SK-N-SH (cell line): Measurements from ENCODE around the gene HEY2. TPM values are rescaled to one million over a fixed set of nuclear protein-coding genes. Genes with fewer than 3 reads are reported as not detected.

Experiments
- polyA plus RNA-seq, 3 experiments: library from polyadenylated mRNA; depleted of rRNA; stranded (reverse); fragments of >200 nt; gene quantifications; 2 replicates each; pipeline ENCODE4 v1.2.3, GENCODE V29; 2012

The HEY2 gene
- polyA plus RNA-seq, 1 of the 3 experiments (the other 2 are of a cell fraction): not detected

Other genes starting within 250 kb of the HEY2 start
- 16.3 and 19.6 TPM in 2 replicates for gene NCOA7, start 41.3 kb downstream of the HEY2 start, polyA plus RNA-seq (2012; rRNA removed)
- gene HINT3, start 207.1 kb downstream of the HEY2 start, polyA plus RNA-seq (2012; rRNA removed): 1.8 and 1.9 TPM in 2 replicates
- gene TRMT11, start 236.9 kb downstream of the HEY2 start, polyA plus RNA-seq (2012; rRNA removed): 15.0 and 22.8 TPM in 2 replicates